ENCODE results near the gene GCN1.
"Not testable (repeated sequence)": the region's sequence is repeated elsewhere in the genome, so short reads cannot be mapped to it uniquely, and the experiment has no call there.

The GCN1 gene

GRCh38 chr12:120196817-120197541, 2.5 kb upstream of the GCN1 start:
- H3K4me1 ChIP-seq (ENCODE audit: control insufficient read depth, insufficient read depth, low read length, poor library complexity, severe bottlenecking), result peaks cover 27% of the 10 kb centered on the region
- peak overlapping the region; percentile 10 for H3K27ac ChIP-seq (ENCODE audit: low read depth, low read length, severe bottlenecking)
- H3K4me3 ChIP-seq (ENCODE audit: extremely low read depth, insufficient read depth, low read length, poor library complexity, severe bottlenecking); H3K9me3 ChIP-seq (ENCODE audit: control insufficient read depth, low read length): not testable (repeated sequence)
- WGBS, 2 experiments (ENCODE audit: insufficient coverage in 2 of 2), result 97 to 100% methylated on average over 1 to 5 of the region's 7 CpGs
- peaks cover 50% of the 10 kb centered on the region for H3K36me3 ChIP-seq (ENCODE audit: control insufficient read depth, insufficient read depth, low read length)

DNA sequence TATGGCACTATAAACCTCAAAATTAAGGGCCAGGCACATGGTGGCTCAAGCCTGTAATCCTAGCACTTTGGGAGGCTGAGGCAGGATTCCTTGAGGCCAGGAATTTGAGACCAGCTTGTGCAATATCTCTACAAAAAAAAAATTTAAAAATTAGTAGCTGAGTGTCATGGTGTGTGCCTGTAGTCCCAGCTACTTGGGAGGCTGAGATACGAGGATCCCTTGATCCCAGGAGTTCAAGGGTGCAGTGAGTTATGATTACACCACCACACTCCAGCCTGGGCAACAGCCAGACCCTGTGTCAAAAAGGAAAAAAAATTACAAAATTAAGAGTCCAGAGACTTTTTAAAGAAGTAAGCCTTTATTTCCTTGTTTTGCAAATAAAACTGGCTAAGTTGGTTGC, 1.8 kb upstream of the GCN1 start:
- Histone ChIP-seq H3K4me3 (ENCODE audit: extremely low read depth, insufficient read depth, low read length, poor library complexity, severe bottlenecking) (no peak overlapping the region), H3K9me3 (ENCODE audit: control insufficient read depth, low read length) (no peaks in the 10 kb centered on the region), H3K27ac (ENCODE audit: low read depth, low read length, severe bottlenecking) (peak overlapping the region; percentile 23), H3K36me3 (ENCODE audit: control insufficient read depth, insufficient read depth, low read length) (peaks cover 54% of the 10 kb centered on the region), H3K4me1 (ENCODE audit: control insufficient read depth, insufficient read depth, low read length, poor library complexity, severe bottlenecking) (peaks cover 27% of the 10 kb centered on the region)
- 100% methylated on average over 1 of the region's 1 CpG; no CpG with 5 or more reads in 1 of the 2 experiments for WGBS, 2 experiments (ENCODE audit: insufficient coverage in 2 of 2)

DNA sequence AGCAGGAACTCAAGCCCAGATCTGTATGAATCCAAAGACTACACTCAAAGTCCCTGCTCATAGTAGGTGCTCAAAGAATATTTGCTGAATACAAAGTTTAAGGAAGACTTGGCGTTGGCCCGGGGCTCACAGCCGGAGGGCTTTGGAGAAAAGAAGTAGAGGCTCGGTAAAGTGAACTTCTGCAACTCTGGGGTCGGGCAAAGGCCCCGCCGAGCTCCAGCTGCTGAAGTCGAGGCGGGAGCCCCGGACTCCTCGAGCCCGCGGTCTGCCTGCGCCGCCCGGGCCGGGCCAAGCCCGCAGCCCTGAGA, 335 bp downstream of the GCN1 start:
- WGBS, 2 experiments (ENCODE audit: insufficient coverage in 2 of 2), result 1% methylated on average over 18 of the region's 18 CpGs
- Histone ChIP-seq H3K9me3 (ENCODE audit: control insufficient read depth, low read length) (no peaks in the 10 kb centered on the region), H3K4me1 (ENCODE audit: control insufficient read depth, insufficient read depth, low read length, poor library complexity, severe bottlenecking) (peaks cover 22% of the 10 kb centered on the region), H3K36me3 (ENCODE audit: control insufficient read depth, insufficient read depth, low read length) (peaks cover 65% of the 10 kb centered on the region), H3K4me3 (ENCODE audit: extremely low read depth, insufficient read depth, low read length, poor library complexity, severe bottlenecking) (peak overlapping the region; percentile 79), H3K27ac (ENCODE audit: low read depth, low read length, severe bottlenecking) (peak overlapping the region; percentile 93)

GRCh38 chr12:120193286-120193685, 1.2 kb downstream of the GCN1 start:
- not testable (repeated sequence) for H3K27ac ChIP-seq (ENCODE audit: low read depth, low read length, severe bottlenecking); H3K9me3 ChIP-seq (ENCODE audit: control insufficient read depth, low read length)
- WGBS, 2 experiments (ENCODE audit: insufficient coverage in 2 of 2), result 88 to 94% methylated on average over 6 to 8 of the region's 8 CpGs
- Histone ChIP-seq H3K4me3 (ENCODE audit: extremely low read depth, insufficient read depth, low read length, poor library complexity, severe bottlenecking) (peak overlapping the region; percentile 79), H3K36me3 (ENCODE audit: control insufficient read depth, insufficient read depth, low read length) (peaks cover 65% of the 10 kb centered on the region), H3K4me1 (ENCODE audit: control insufficient read depth, insufficient read depth, low read length, poor library complexity, severe bottlenecking) (peaks cover 22% of the 10 kb centered on the region)

DNA sequence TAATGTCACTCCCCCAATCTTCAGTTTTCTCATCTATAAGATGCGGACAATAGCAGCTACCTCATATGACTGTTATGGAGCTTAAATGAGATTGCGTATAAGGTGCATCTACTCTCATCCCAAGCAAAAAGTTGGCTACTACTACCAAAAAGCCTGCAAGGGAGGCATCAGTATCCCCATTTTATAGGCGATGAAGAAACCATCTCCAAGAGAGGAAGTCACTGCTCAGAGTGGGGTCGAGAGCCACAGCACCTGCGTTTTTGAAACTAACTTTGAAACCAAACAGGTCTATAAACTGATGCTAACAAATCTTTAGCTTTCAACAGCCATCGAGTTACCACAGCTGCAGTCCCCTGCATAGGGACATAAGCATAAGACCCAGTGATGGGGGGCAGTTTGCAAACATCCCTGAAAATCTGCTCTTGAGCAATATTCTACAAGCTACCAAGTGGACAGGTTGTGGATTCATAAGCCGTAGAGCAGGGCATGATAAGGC, 3.5 kb downstream of the GCN1 start:
- WGBS, 2 experiments (ENCODE audit: insufficient coverage in 2 of 2), result 94 to 100% methylated on average over 6 of the region's 7 CpGs
- Histone ChIP-seq H3K36me3 (ENCODE audit: control insufficient read depth, insufficient read depth, low read length) (peaks cover 65% of the 10 kb centered on the region), H3K9me3 (ENCODE audit: control insufficient read depth, low read length) (no peaks in the 10 kb centered on the region), H3K27ac (ENCODE audit: low read depth, low read length, severe bottlenecking) (no peak overlapping the region), H3K4me1 (ENCODE audit: control insufficient read depth, insufficient read depth, low read length, poor library complexity, severe bottlenecking) (peaks cover 4% of the 10 kb centered on the region), H3K4me3 (ENCODE audit: extremely low read depth, insufficient read depth, low read length, poor library complexity, severe bottlenecking) (no peak overlapping the region)

GRCh38 chr12:120190386-120190785, 4.1 kb downstream of the GCN1 start:
- no peak overlapping the region for H3K27ac ChIP-seq (ENCODE audit: low read depth, low read length, severe bottlenecking)
- WGBS, 2 experiments (ENCODE audit: insufficient coverage in 2 of 2), result 96 to 100% methylated on average over 3 of the region's 5 CpGs
- H3K9me3 ChIP-seq (ENCODE audit: control insufficient read depth, low read length), result no peaks in the 10 kb centered on the region
- H3K36me3 ChIP-seq (ENCODE audit: control insufficient read depth, insufficient read depth, low read length), result peaks cover 68% of the 10 kb centered on the region
- no peak overlapping the region for H3K4me3 ChIP-seq (ENCODE audit: extremely low read depth, insufficient read depth, low read length, poor library complexity, severe bottlenecking)
- peaks cover 3% of the 10 kb centered on the region for H3K4me1 ChIP-seq (ENCODE audit: control insufficient read depth, insufficient read depth, low read length, poor library complexity, severe bottlenecking)

- Histone ChIP-seq H3K9me3 (ENCODE audit: control insufficient read depth, low read length) (no peaks in the 10 kb centered on the region), H3K36me3 (ENCODE audit: control insufficient read depth, insufficient read depth, low read length) (peaks cover 99% of the 10 kb centered on the region), H3K4me3 (ENCODE audit: extremely low read depth, insufficient read depth, low read length, poor library complexity, severe bottlenecking) (no peak overlapping the region), H3K4me1 (ENCODE audit: control insufficient read depth, insufficient read depth, low read length, poor library complexity, severe bottlenecking) (no peaks in the 10 kb centered on the region), H3K27ac (ENCODE audit: low read depth, low read length, severe bottlenecking) (no peak overlapping the region)
- 98 to 100% methylated on average over 2 to 4 of the region's 4 CpGs for WGBS, 2 experiments (ENCODE audit: insufficient coverage in 2 of 2)
These were observed 7.9 kb downstream of the GCN1 start for GRCh38 chr12:120186654-120187053.

- no peak overlapping the region for H3K4me3 ChIP-seq (ENCODE audit: extremely low read depth, insufficient read depth, low read length, poor library complexity, severe bottlenecking)
- H3K36me3 ChIP-seq (ENCODE audit: control insufficient read depth, insufficient read depth, low read length), result peaks cover 97% of the 10 kb centered on the region
- H3K4me1 ChIP-seq (ENCODE audit: control insufficient read depth, insufficient read depth, low read length, poor library complexity, severe bottlenecking), result no peaks in the 10 kb centered on the region
- 94% methylated on average over 5 of the region's 5 CpGs for WGBS, 2 experiments (ENCODE audit: insufficient coverage in 2 of 2)
- no peak overlapping the region for H3K27ac ChIP-seq (ENCODE audit: low read depth, low read length, severe bottlenecking)
- no peaks in the 10 kb centered on the region for H3K9me3 ChIP-seq (ENCODE audit: control insufficient read depth, low read length)
These were observed 11.3 kb downstream of the GCN1 start for GRCh38 chr12:120183211-120183631.

- WGBS, 2 experiments (ENCODE audit: insufficient coverage in 2 of 2), result 90 to 95% methylated on average over 5 of the region's 8 CpGs
These were observed 12.4 kb downstream of the GCN1 start for GRCh38 chr12:120181991-120182631.

DNA sequence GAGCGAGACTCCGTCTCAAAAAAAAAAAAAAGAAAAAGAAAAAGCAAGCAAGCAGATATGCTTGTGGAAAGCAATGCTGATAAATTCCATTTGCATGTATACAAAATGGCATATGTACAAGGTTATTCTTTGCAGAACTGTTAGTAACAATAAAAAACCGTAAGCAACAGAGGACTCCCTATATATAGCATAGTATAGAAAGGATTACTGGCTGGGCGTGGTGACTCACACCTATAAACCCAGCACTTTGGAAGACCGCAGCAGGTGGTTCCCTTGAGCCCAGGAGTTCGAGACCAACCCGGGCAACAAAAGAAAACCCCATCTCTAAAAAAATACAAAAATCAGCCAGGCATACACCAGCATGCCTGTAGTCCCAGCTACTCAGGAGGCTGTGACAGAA, 13.5 kb downstream of the GCN1 start:
- H3K27ac ChIP-seq (ENCODE audit: low read depth, low read length, severe bottlenecking), result no peak overlapping the region
- 90 to 100% methylated on average over 2 of the region's 7 CpGs for WGBS, 2 experiments (ENCODE audit: insufficient coverage in 2 of 2)
- H3K4me1 ChIP-seq (ENCODE audit: control insufficient read depth, insufficient read depth, low read length, poor library complexity, severe bottlenecking), result no peaks in the 10 kb centered on the region
- no peak overlapping the region for H3K4me3 ChIP-seq (ENCODE audit: extremely low read depth, insufficient read depth, low read length, poor library complexity, severe bottlenecking)
- H3K36me3 ChIP-seq (ENCODE audit: control insufficient read depth, insufficient read depth, low read length), result peaks cover 97% of the 10 kb centered on the region
- H3K9me3 ChIP-seq (ENCODE audit: control insufficient read depth, low read length), result no peaks in the 10 kb centered on the region

More at GRCh38 chr12:120181991-120182631, 12.4 kb downstream of the GCN1 start:
- Histone ChIP-seq H3K9me3 (ENCODE audit: control insufficient read depth, low read length) (no peaks in the 10 kb centered on the region), H3K4me3 (ENCODE audit: extremely low read depth, insufficient read depth, low read length, poor library complexity, severe bottlenecking) (no peak overlapping the region), H3K36me3 (ENCODE audit: control insufficient read depth, insufficient read depth, low read length) (peaks cover 97% of the 10 kb centered on the region), H3K27ac (ENCODE audit: low read depth, low read length, severe bottlenecking) (no peak overlapping the region), H3K4me1 (ENCODE audit: control insufficient read depth, insufficient read depth, low read length, poor library complexity, severe bottlenecking) (no peaks in the 10 kb centered on the region)

DNA sequence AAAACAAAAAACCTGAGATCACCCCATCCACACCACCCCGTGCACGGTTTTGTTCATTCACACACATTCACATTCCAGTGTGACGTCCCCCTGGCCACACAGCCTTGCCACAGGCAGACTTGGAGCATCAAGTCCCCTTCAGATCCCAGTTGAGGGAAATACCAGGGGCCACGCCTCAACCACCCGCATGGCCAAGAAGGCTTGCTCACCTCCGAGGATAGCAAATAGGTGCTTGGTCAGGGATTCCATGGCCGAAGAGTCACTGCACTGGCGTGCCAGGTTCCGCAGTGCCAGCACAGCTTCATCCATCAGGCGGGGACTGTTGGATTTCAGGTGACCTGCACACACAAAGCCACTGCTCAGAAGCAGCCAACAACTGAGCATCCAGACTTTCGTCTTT, 19.0 kb downstream of the GCN1 start:
- Histone ChIP-seq H3K36me3 (ENCODE audit: control insufficient read depth, insufficient read depth, low read length) (peaks cover 98% of the 10 kb centered on the region), H3K27ac (ENCODE audit: low read depth, low read length, severe bottlenecking) (no peak overlapping the region)
- 96 to 97% methylated on average over 7 to 10 of the region's 11 CpGs for WGBS, 2 experiments (ENCODE audit: insufficient coverage in 2 of 2)

More for the DNA sequence above, 19.0 kb downstream of the GCN1 start:
- Histone ChIP-seq H3K4me3 (ENCODE audit: extremely low read depth, insufficient read depth, low read length, poor library complexity, severe bottlenecking) (no peak overlapping the region), H3K9me3 (ENCODE audit: control insufficient read depth, low read length) (no peaks in the 10 kb centered on the region), H3K4me1 (ENCODE audit: control insufficient read depth, insufficient read depth, low read length, poor library complexity, severe bottlenecking) (no peaks in the 10 kb centered on the region)

All from mesodermal cell (in vitro differentiated cells).